GM12891 (cell line): Measurements from ENCODE around the gene WWC2.

Experiments
- POLR2A ChIP-seq: IDR thresholded peaks from 2 replicates; pipeline ENCODE4 v1.6.1; 2011; ENCODE audit warnings: low read depth, low read length, control low read depth
- POLR2AphosphoS5 ChIP-seq: IDR thresholded peaks from 2 replicates; pipeline ENCODE4 v1.6.1; 2011; ENCODE audit warnings: low read depth, low read length, control low read depth
- SPI1 ChIP-seq: IDR thresholded peaks from 2 replicates; pipeline ENCODE4 v1.6.1; 2011; ENCODE audit warnings: low read depth, low read length, control low read depth

DNA sequence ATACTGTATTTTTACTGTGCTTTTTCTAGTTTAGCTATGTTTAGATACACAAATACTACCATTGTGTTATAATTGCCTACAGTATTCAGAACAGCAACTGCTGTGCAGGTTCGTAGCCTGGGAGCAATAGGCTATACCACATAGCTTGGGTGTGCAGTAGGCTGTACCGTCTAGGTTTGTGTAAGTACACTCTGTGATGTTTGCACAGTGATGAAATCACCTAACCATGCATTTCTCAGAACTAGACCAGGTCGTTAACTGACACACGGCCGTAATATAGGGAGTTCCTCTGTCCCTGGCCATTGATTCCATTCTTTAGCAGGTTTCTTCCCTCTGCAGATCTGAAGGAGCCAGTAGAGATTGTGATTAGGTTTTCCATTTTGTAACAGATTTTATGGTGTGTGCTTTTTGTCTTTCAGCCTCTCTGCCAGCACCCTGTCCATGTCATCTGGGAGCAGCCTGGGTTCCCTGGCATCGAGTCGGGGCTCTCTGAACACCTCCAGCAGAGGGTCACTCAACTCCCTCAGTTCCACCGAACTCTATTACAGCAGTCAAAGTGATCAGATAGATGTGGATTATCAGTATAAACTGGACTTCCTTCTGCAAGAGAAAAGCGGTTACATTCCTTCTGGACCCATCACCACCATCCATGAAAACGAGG is 161.6 kb downstream of the WWC2 start:
- TF ChIP-seq POLR2A (no peak), POLR2AphosphoS5 (no peak), SPI1 (no peak)
